SU-DHL-6 (cell line): Measurements from ENCODE around the gene PER3.

Source experiments
- EZH2phosphoT487 ChIP-seq: fragments of 200-600 bp; sonication (generic), shearing (Covaris generic); conservative IDR thresholded peaks from 2 replicates; pipeline ENCODE4 v1.6.1; 2018; ENCODE audit warnings: mild to moderate bottlenecking, antibody characterized with exemption, low read length, moderate library complexity, mixed read lengths
- TF ChIP-seq, protein P1 (sequence below): fragments of 200-600 bp; sonication (generic); IDR thresholded peaks from one replicate; pipeline ENCODE4 v1.5.1; 2017; ENCODE audit warnings: antibody characterized with exemption, mild to moderate bottlenecking, low read length, moderate library complexity; ENCODE audit not compliant: insufficient read depth, poor library complexity, severe bottlenecking

DNA sequence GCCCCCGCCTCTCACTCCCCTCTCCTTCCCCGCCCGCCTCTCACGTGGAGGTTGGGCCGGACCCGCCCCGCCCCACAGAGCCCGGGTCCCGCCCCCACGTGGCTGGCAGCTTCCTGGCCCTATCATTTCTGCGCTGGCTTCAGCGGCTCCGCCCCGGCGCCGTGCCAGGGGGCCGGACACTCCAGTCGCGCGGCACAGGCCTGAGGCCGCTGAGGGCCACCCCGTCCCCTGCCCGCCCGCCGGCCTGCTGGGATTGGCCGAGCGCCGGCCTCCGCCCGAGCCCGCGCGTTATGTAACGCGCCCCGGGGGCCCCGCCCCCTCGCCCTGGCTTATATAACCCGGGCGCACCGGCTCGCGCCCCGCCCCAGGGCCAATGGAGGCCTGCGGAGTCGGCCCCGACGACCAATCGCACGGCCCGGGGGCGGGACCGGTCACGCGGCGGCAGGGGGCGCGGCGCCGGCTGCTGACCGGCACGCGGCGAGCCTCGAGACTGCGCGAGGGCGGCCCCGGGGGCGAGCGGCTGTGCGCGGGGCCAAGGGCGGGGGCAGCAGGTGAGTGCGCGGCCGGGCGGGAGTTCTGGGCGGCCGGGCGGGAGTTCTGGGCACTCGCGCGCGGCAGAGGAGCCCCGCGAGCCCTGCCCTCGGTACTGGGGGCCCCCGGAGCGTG lies at the start of gene PER3:
- TF ChIP-seq, protein P1, sequence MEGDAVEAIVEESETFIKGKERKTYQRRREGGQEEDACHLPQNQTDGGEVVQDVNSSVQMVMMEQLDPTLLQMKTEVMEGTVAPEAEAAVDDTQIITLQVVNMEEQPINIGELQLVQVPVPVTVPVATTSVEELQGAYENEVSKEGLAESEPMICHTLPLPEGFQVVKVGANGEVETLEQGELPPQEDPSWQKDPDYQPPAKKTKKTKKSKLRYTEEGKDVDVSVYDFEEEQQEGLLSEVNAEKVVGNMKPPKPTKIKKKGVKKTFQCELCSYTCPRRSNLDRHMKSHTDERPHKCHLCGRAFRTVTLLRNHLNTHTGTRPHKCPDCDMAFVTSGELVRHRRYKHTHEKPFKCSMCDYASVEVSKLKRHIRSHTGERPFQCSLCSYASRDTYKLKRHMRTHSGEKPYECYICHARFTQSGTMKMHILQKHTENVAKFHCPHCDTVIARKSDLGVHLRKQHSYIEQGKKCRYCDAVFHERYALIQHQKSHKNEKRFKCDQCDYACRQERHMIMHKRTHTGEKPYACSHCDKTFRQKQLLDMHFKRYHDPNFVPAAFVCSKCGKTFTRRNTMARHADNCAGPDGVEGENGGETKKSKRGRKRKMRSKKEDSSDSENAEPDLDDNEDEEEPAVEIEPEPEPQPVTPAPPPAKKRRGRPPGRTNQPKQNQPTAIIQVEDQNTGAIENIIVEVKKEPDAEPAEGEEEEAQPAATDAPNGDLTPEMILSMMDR, result no peak
- no peak for TF ChIP-seq EZH2phosphoT487
